ES-I3 (cell line): ENCODE results near the gene LRRC4C.
"Not testable (repeated sequence)": the region's sequence is repeated elsewhere in the genome, so short reads cannot be mapped to it uniquely, and the experiment has no call there.

Source experiments
- H3K36me3 ChIP-seq: 2 replicates; pipeline ENCODE4 v1.6.1; 2013; ENCODE audit warnings: mild to moderate bottlenecking, low read length, control low read depth, moderate library complexity; ENCODE audit not compliant: insufficient read depth
- H3K4me1 ChIP-seq: 2 replicates; pipeline ENCODE4 v1.6.1; 2013; ENCODE audit warnings: mild to moderate bottlenecking, control low read depth, low read length; ENCODE audit not compliant: insufficient read depth
- H3K9ac ChIP-seq: 2 replicates; pipeline ENCODE4 v1.6.1; 2013; ENCODE audit warnings: low read depth, mild to moderate bottlenecking, low read length, moderate library complexity
- H3K9me3 ChIP-seq: 2 replicates; pipeline ENCODE4 v1.6.1; 2013; ENCODE audit warnings: mild to moderate bottlenecking, low read length, moderate library complexity; ENCODE audit not compliant: control insufficient read depth, insufficient read depth

LRRC4C gene

GRCh38 chr11:40226654-40227053, 1232.8 kb downstream of the LRRC4C start:
- H3K4me1 ChIP-seq, result peaks cover 11% of the 10 kb centered on the region; the same call in 1 of the 2 replicates
- no peaks in the 10 kb centered on the region for H3K9me3 ChIP-seq
- no peak overlapping the region for H3K9ac ChIP-seq
- no peaks in the 10 kb centered on the region for H3K36me3 ChIP-seq

- H3K36me3 ChIP-seq, result no peaks in the 10 kb centered on the region
- H3K9me3 ChIP-seq, result no peaks in the 10 kb centered on the region
- H3K4me1 ChIP-seq, result peaks cover 11% of the 10 kb centered on the region; the same call in 1 of the 2 replicates
- no peak overlapping the region for H3K9ac ChIP-seq
These were observed 1235.7 kb downstream of the LRRC4C start for GRCh38 chr11:40223596-40224330.

GRCh38 chr11:40219401-40219800, 1240.1 kb downstream of the LRRC4C start:
- H3K9ac ChIP-seq, result no peak overlapping the region
- H3K9me3 ChIP-seq, result no peaks in the 10 kb centered on the region
- H3K36me3 ChIP-seq, result no peaks in the 10 kb centered on the region
- no peaks in the 10 kb centered on the region for H3K4me1 ChIP-seq

GRCh38 chr11:40215556-40215955, 1243.9 kb downstream of the LRRC4C start:
- H3K4me1 ChIP-seq, result no peaks in the 10 kb centered on the region
- no peaks in the 10 kb centered on the region for H3K9me3 ChIP-seq

GRCh38 chr11:40207416-40207815, 1252.0 kb downstream of the LRRC4C start:
- Histone ChIP-seq H3K4me1 (peaks cover 14% of the 10 kb centered on the region), H3K9me3 (no peaks in the 10 kb centered on the region), H3K9ac (no peak overlapping the region), H3K36me3 (no peaks in the 10 kb centered on the region)

More at GRCh38 chr11:40215556-40215955, 1243.9 kb downstream of the LRRC4C start:
- Histone ChIP-seq H3K9ac (no peak overlapping the region), H3K36me3 (no peaks in the 10 kb centered on the region)

GRCh38 chr11:40204228-40204627, 1255.2 kb downstream of the LRRC4C start:
- Histone ChIP-seq H3K4me1 (peaks cover 27% of the 10 kb centered on the region), H3K36me3 (no peaks in the 10 kb centered on the region), H3K9me3 (no peaks in the 10 kb centered on the region), H3K9ac (no peak overlapping the region)

- H3K4me1 ChIP-seq, result peaks cover 27% of the 10 kb centered on the region
- no peaks in the 10 kb centered on the region for H3K36me3 ChIP-seq
- H3K9me3 ChIP-seq, result no peaks in the 10 kb centered on the region
- H3K9ac ChIP-seq, result no peak overlapping the region
These were observed 1255.8 kb downstream of the LRRC4C start for GRCh38 chr11:40203606-40204005.

GRCh38 chr11:40202589-40203270, 1256.7 kb downstream of the LRRC4C start:
- Histone ChIP-seq H3K9me3 (no peaks in the 10 kb centered on the region), H3K9ac (no peak overlapping the region), H3K36me3 (no peaks in the 10 kb centered on the region), H3K4me1 (peaks cover 27% of the 10 kb centered on the region)

GRCh38 chr11:40192590-40192989, 1266.9 kb downstream of the LRRC4C start:
- not testable (repeated sequence) for H3K36me3 ChIP-seq, H3K9ac ChIP-seq, H3K4me1 ChIP-seq, H3K9me3 ChIP-seq

GRCh38 chr11:40190294-40190693, 1269.2 kb downstream of the LRRC4C start:
- H3K9ac ChIP-seq, result no peak overlapping the region
- H3K36me3 ChIP-seq, result no peaks in the 10 kb centered on the region
- no peaks in the 10 kb centered on the region for H3K4me1 ChIP-seq
- H3K9me3 ChIP-seq, result no peaks in the 10 kb centered on the region

- Histone ChIP-seq H3K9ac (no peak overlapping the region), H3K4me1 (no peaks in the 10 kb centered on the region), H3K36me3 (no peaks in the 10 kb centered on the region), H3K9me3 (no peaks in the 10 kb centered on the region)
These were observed 1270.6 kb downstream of the LRRC4C start for GRCh38 chr11:40188848-40189247.

GRCh38 chr11:40187295-40187694, 1272.2 kb downstream of the LRRC4C start:
- no peaks in the 10 kb centered on the region for H3K4me1 ChIP-seq
- H3K36me3 ChIP-seq, result no peaks in the 10 kb centered on the region
- H3K9ac ChIP-seq, result no peak overlapping the region
- H3K9me3 ChIP-seq, result no peaks in the 10 kb centered on the region

- Histone ChIP-seq H3K9ac (no peak overlapping the region), H3K36me3 (no peaks in the 10 kb centered on the region), H3K9me3 (no peaks in the 10 kb centered on the region), H3K4me1 (no peaks in the 10 kb centered on the region)
These were observed 1272.8 kb downstream of the LRRC4C start for GRCh38 chr11:40186437-40187263.

- Histone ChIP-seq H3K9ac (no peak overlapping the region), H3K9me3 (no peaks in the 10 kb centered on the region), H3K4me1 (no peaks in the 10 kb centered on the region), H3K36me3 (no peaks in the 10 kb centered on the region)
These were observed 1273.7 kb downstream of the LRRC4C start for GRCh38 chr11:40185793-40186192.
